ENCODE measurements around the gene GRHPR. TPM values are rescaled to one million over a fixed set of nuclear protein-coding genes. Genes with fewer than 3 reads are reported as not detected.
A peak's percentile ranks its signal among the peaks of the same experiment; 100 is the strongest.
"Not testable (repeated sequence)": the region's sequence is repeated elsewhere in the genome, so short reads cannot be mapped to it uniquely, and the experiment has no call there.

GRHPR gene
- total RNA-seq, 2 donors from 2014 or later, result 105 to 128 TPM

- H3K9me3 Mint-ChIP-seq, result peaks cover 29% of the 10 kb centered on the region
- peak overlapping the region; percentile 49 for H3K9ac ChIP-seq (ENCODE audit: extremely low read depth, low read length, poor library complexity, severe bottlenecking)
- H3K27ac ChIP-seq (ENCODE audit: low read depth, low read length), result peak overlapping the region; percentile 90
Observed at GRCh38 chr9:37471942-37472684, 49.6 kb downstream of the GRHPR start.

GRCh38 chr9:37473982-37474381 is 51.5 kb downstream of the GRHPR start:
- H3K36me3 Mint-ChIP-seq (ENCODE audit: low read depth); H3K27ac Mint-ChIP-seq; H3K36me3 ChIP-seq (ENCODE audit: control insufficient read depth, insufficient read depth, low read length); H3K27ac ChIP-seq (ENCODE audit: low read depth, low read length); H3K27me3 Mint-ChIP-seq (ENCODE audit: insufficient read depth); H3K9ac ChIP-seq (ENCODE audit: extremely low read depth, low read length, poor library complexity, severe bottlenecking); DNase-seq; H3K4me3 Mint-ChIP-seq; H3K4me1 ChIP-seq (ENCODE audit: control insufficient read depth, insufficient read depth, low read length); H3K27me3 ChIP-seq (ENCODE audit: control insufficient read depth, insufficient read depth, low read length, poor library complexity, severe bottlenecking): not testable (repeated sequence)
- Mint-ChIP-seq H3K4me1 (peaks cover 17% of the 10 kb centered on the region), H3K9me3 (peaks cover 29% of the 10 kb centered on the region)
- WGBS, 2 experiments (ENCODE audit: insufficient coverage in 1 of 2, insufficient read length in 1 of 2), result 50 to 61% methylated on average over 2 to 6 of the region's 6 CpGs
- Histone ChIP-seq H3K4me3 (ENCODE audit: low read length) (peak overlapping the region; percentile 15), H3K9me3 (ENCODE audit: control insufficient read depth, low read length) (peaks cover 25% of the 10 kb centered on the region)

More at GRCh38 chr9:37471942-37472684, 49.6 kb downstream of the GRHPR start:
- no peaks in the 10 kb centered on the region for H3K36me3 ChIP-seq (ENCODE audit: control insufficient read depth, insufficient read depth, low read length)
- peaks cover 14% of the 10 kb centered on the region for H3K4me1 Mint-ChIP-seq
- no peaks in the 10 kb centered on the region for H3K4me1 ChIP-seq (ENCODE audit: control insufficient read depth, insufficient read depth, low read length)
- no peak for TF ChIP-seq CTCF (conservative IDR thresholded peaks at IDR 0.05)
- H3K4me3 ChIP-seq (ENCODE audit: low read length), result peak overlapping the region; percentile 33
- H3K9me3 ChIP-seq (ENCODE audit: control insufficient read depth, low read length), result peaks cover 25% of the 10 kb centered on the region
- DNase-seq, result peak; percentile 77
- H3K36me3 Mint-ChIP-seq (ENCODE audit: low read depth), result peaks cover 3% of the 10 kb centered on the region
- H3K27ac Mint-ChIP-seq, result peak overlapping the region; percentile 97
- peak overlapping the region; percentile 43 for H3K4me3 Mint-ChIP-seq
- H3K27me3 Mint-ChIP-seq (ENCODE audit: insufficient read depth), result peaks cover 3% of the 10 kb centered on the region
- no peaks in the 10 kb centered on the region for H3K27me3 ChIP-seq (ENCODE audit: control insufficient read depth, insufficient read depth, low read length, poor library complexity, severe bottlenecking)
- WGBS, 2 experiments (ENCODE audit: insufficient coverage in 1 of 2, insufficient read length in 1 of 2), result 28 to 52% methylated on average over 6 to 7 of the region's 7 CpGs

GRCh38 chr9:37474438-37474837 is 51.9 kb downstream of the GRHPR start:
- peaks cover 3% of the 10 kb centered on the region for H3K27me3 Mint-ChIP-seq (ENCODE audit: insufficient read depth)
- peaks cover 25% of the 10 kb centered on the region for H3K9me3 ChIP-seq (ENCODE audit: control insufficient read depth, low read length)
- no peak overlapping the region for H3K27ac ChIP-seq (ENCODE audit: low read depth, low read length)
- peaks cover 3% of the 10 kb centered on the region for H3K36me3 Mint-ChIP-seq (ENCODE audit: low read depth)
- H3K36me3 ChIP-seq (ENCODE audit: control insufficient read depth, insufficient read depth, low read length), result no peaks in the 10 kb centered on the region
- H3K9me3 Mint-ChIP-seq, result peaks cover 29% of the 10 kb centered on the region
- H3K9ac ChIP-seq (ENCODE audit: extremely low read depth, low read length, poor library complexity, severe bottlenecking), result no peak overlapping the region
- no peak for DNase-seq
- 94 to 97% methylated on average over 2 of the region's 3 CpGs for WGBS, 2 experiments (ENCODE audit: insufficient coverage in 1 of 2, insufficient read length in 1 of 2)
- TF ChIP-seq CTCF (conservative IDR thresholded peaks at IDR 0.05), result no peak
- no peak overlapping the region for H3K27ac Mint-ChIP-seq
- H3K4me1 ChIP-seq (ENCODE audit: control insufficient read depth, insufficient read depth, low read length), result no peaks in the 10 kb centered on the region
- peaks cover 17% of the 10 kb centered on the region for H3K4me1 Mint-ChIP-seq
- no peaks in the 10 kb centered on the region for H3K27me3 ChIP-seq (ENCODE audit: control insufficient read depth, insufficient read depth, low read length, poor library complexity, severe bottlenecking)
- H3K4me3 Mint-ChIP-seq, result no peak overlapping the region
- H3K4me3 ChIP-seq (ENCODE audit: low read length), result no peak overlapping the region
